OCI-LY3 (cell line): ENCODE results near the gene LMAN2.
A peak's percentile ranks its signal among the peaks of the same experiment; 100 is the strongest.

ENCODE experiments used
- H2AFZ ChIP-seq: fragments of 200-600, 300-600 bp; shearing (Covaris generic); 2 replicates; pipeline ENCODE4 v1.6.0; 2014; ENCODE audit warnings: antibody characterized with exemption, low read depth, low read length
- H3K27ac ChIP-seq: fragments of 200-600, 300-600 bp; sonication (generic); 2 replicates; pipeline ENCODE4 v1.5.1; 2014; ENCODE audit warnings: mild to moderate bottlenecking, low read length, moderate library complexity, mixed read lengths
- H3K27me3 ChIP-seq: fragments of 200-600, 300-600 bp; sonication (generic); 2 replicates; pipeline ENCODE4 v1.6.1; 2014; ENCODE audit warnings: low read depth, low read length, mixed read lengths
- H3K36me3 ChIP-seq: fragments of 200-600, 300-600 bp; sonication (generic); replicated peaks from 2 replicates; pipeline ENCODE3; 2014; ENCODE audit warnings: low read depth, low read length, mixed read lengths
- H3K4me1 ChIP-seq: fragments of 300-600, 200-600 bp; sonication (generic); 2 replicates; pipeline ENCODE4 v1.6.1; 2014; ENCODE audit warnings: low read length, mixed read lengths
- H3K4me2 ChIP-seq: fragments of 200-600, 300-600 bp; sonication (generic); 2 replicates; pipeline ENCODE4 v1.6.1; 2014; ENCODE audit warnings: low read length, mixed read lengths
- H3K4me3 ChIP-seq: fragments of 300-600, 200-600 bp; sonication (generic); 2 replicates; pipeline ENCODE4 v1.5.1; 2014; ENCODE audit warnings: antibody characterized with exemption, mild to moderate bottlenecking, low read length, moderate library complexity
- H3K79me2 ChIP-seq: fragments of 300-600, 200-600 bp; shearing (Covaris generic); 2 replicates; pipeline ENCODE4 v1.6.1; 2014; ENCODE audit warnings: mild to moderate bottlenecking, low read length, mixed read lengths
- H3K9ac ChIP-seq: fragments of 300-600, 200-600 bp; shearing (Covaris generic); 2 replicates; pipeline ENCODE4 v1.6.0; 2014; ENCODE audit warnings: mild to moderate bottlenecking, low read length, moderate library complexity
- H3K9me3 ChIP-seq: fragments of 200-600, 300-600 bp; shearing (Covaris generic); 2 replicates; pipeline ENCODE4 v1.6.1; 2014; ENCODE audit warnings: low read length, mixed read lengths; ENCODE audit not compliant: insufficient read depth
- H4K20me1 ChIP-seq: fragments of 200-600, 300-600 bp; sonication (generic); 2 replicates; pipeline ENCODE4 v1.6.1; 2016; ENCODE audit warnings: low read length, mixed read lengths; ENCODE audit not compliant: insufficient read depth
- EZH2phosphoT487 ChIP-seq: fragments of 200-600 bp; shearing (Covaris generic); IDR thresholded peaks from 2 replicates; pipeline ENCODE4 v1.6.1; 2018; ENCODE audit warnings: antibody characterized with exemption, mixed run types, low read depth
- TF ChIP-seq, protein P1 (sequence below): fragments of 200-600, 300-600 bp; sonication (generic); IDR thresholded peaks from 2 replicates; pipeline ENCODE4 v1.5.1; 2014; ENCODE audit warnings: antibody characterized with exemption, low read length, low read depth

The LMAN2 gene

GRCh38 chr5:177302354-177303110, 48.9 kb downstream of the LMAN2 start:
- Histone ChIP-seq H3K27me3 (no peaks in the 10 kb centered on the region), H3K4me3 (peak overlapping the region; percentile 99), H3K4me1 (peaks cover 51% of the 10 kb centered on the region), H3K79me2 (peaks cover 31% of the 10 kb centered on the region), H3K27ac (no peak overlapping the region), H2AFZ (no peak overlapping the region), H4K20me1 (peaks cover 23% of the 10 kb centered on the region), H3K4me2 (peak overlapping the region; percentile 81), H3K36me3 (peaks cover 26% of the 10 kb centered on the region), H3K9ac (peak overlapping the region; percentile 92), H3K9me3 (no peaks in the 10 kb centered on the region)
- TF ChIP-seq EZH2phosphoT487: no peak
- TF ChIP-seq, protein P1, sequence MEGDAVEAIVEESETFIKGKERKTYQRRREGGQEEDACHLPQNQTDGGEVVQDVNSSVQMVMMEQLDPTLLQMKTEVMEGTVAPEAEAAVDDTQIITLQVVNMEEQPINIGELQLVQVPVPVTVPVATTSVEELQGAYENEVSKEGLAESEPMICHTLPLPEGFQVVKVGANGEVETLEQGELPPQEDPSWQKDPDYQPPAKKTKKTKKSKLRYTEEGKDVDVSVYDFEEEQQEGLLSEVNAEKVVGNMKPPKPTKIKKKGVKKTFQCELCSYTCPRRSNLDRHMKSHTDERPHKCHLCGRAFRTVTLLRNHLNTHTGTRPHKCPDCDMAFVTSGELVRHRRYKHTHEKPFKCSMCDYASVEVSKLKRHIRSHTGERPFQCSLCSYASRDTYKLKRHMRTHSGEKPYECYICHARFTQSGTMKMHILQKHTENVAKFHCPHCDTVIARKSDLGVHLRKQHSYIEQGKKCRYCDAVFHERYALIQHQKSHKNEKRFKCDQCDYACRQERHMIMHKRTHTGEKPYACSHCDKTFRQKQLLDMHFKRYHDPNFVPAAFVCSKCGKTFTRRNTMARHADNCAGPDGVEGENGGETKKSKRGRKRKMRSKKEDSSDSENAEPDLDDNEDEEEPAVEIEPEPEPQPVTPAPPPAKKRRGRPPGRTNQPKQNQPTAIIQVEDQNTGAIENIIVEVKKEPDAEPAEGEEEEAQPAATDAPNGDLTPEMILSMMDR: no peak

GRCh38 chr5:177301503-177302165, 49.8 kb downstream of the LMAN2 start:
- Histone ChIP-seq H3K9me3 (no peaks in the 10 kb centered on the region), H3K4me2 (peak overlapping the region; percentile 81), H3K36me3 (peaks cover 23% of the 10 kb centered on the region), H3K4me3 (no peak overlapping the region), H3K9ac (no peak overlapping the region), H3K4me1 (peaks cover 44% of the 10 kb centered on the region), H3K79me2 (peaks cover 31% of the 10 kb centered on the region), H3K27ac (peak overlapping the region; percentile 60; the same call in 1 of the 2 replicates), H3K27me3 (no peaks in the 10 kb centered on the region), H4K20me1 (peaks cover 19% of the 10 kb centered on the region), H2AFZ (no peak overlapping the region)
- TF ChIP-seq, protein P1: no peak
- TF ChIP-seq EZH2phosphoT487: no peak

DNA sequence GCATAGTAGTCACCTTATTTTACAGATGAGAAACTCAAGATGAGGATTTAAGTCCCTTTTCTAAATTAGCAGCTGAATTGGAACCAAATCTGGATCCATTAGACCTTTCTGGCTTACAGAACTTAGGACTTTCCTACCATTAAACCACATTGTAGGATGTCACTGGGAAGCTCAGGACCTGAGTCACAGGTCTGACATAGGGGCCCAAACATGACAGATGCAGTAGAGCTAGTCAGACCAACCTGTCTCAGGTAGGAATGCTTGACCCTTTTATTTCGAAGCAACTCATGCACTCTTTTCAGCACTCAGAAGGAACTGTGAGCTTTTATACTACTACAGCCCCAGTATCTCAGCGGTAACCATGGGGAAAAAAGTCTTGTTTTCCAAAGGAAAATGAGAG, 50.5 kb downstream of the LMAN2 start:
- Histone ChIP-seq H4K20me1 (peaks cover 19% of the 10 kb centered on the region), H2AFZ (no peak overlapping the region), H3K27ac (peak overlapping the region; percentile 60), H3K9ac (peak overlapping the region; percentile 2; the same call in 1 of the 2 replicates), H3K4me2 (peak overlapping the region; percentile 81), H3K27me3 (no peaks in the 10 kb centered on the region), H3K9me3 (no peaks in the 10 kb centered on the region), H3K36me3 (peaks cover 28% of the 10 kb centered on the region), H3K4me1 (peaks cover 43% of the 10 kb centered on the region), H3K79me2 (peaks cover 29% of the 10 kb centered on the region), H3K4me3 (peak overlapping the region; percentile 27; the same call in 1 of the 2 replicates)
- TF ChIP-seq, protein P1: no peak
- no peak for TF ChIP-seq EZH2phosphoT487

GRCh38 chr5:177300236-177300880, 51.1 kb downstream of the LMAN2 start:
- Histone ChIP-seq H3K36me3 (peaks cover 29% of the 10 kb centered on the region), H3K9ac (peak overlapping the region; percentile 2; the same call in 1 of the 2 replicates), H3K79me2 (peaks cover 23% of the 10 kb centered on the region), H3K4me3 (peak overlapping the region; percentile 27), H3K27ac (peak overlapping the region; percentile 60), H3K27me3 (no peaks in the 10 kb centered on the region), H3K4me2 (peak overlapping the region; percentile 81), H4K20me1 (peaks cover 19% of the 10 kb centered on the region), H3K4me1 (peaks cover 41% of the 10 kb centered on the region), H2AFZ (no peak overlapping the region), H3K9me3 (no peaks in the 10 kb centered on the region)
- TF ChIP-seq, protein P1: no peak
- no peak for TF ChIP-seq EZH2phosphoT487
